Measurements from ENCODE around the gene SSBP2. TPM values are rescaled to one million over a fixed set of nuclear protein-coding genes. Genes with fewer than 3 reads are reported as not detected.
A peak's percentile ranks its signal among the peaks of the same experiment; 100 is the strongest.

SSBP2 gene
- total RNA-seq, 1 experiment from 2014 or later, result 5.2 TPM

- TF ChIP-seq SIN3A (IDR thresholded peaks at IDR 0.05; ENCODE audit: low read depth), result no peak
- TF ChIP-seq TCF7L2 (IDR thresholded peaks at IDR 0.05; ENCODE audit: borderline replicate concordance, extremely low read depth, insufficient read depth, insufficient read length), result no peak
- TF ChIP-seq ATF3 (IDR thresholded peaks at IDR 0.05), result no peak
- TF ChIP-seq EZH2 (IDR thresholded peaks at IDR 0.05), result no peak
- TF ChIP-seq CBX3 (IDR thresholded peaks at IDR 0.05; ENCODE audit: low read depth), result no peak
- no peak for TF ChIP-seq ZNF274 (IDR thresholded peaks at IDR 0.05; ENCODE audit: low read depth, low read length)
- TF ChIP-seq ZFX (IDR thresholded peaks at IDR 0.05), result no peak
- TF ChIP-seq JUND (IDR thresholded peaks at IDR 0.05), result no peak
- no peak for TF ChIP-seq CTCF (IDR thresholded peaks at IDR 0.05 in 2 of 3, conservative IDR thresholded peaks at IDR 0.05 in 1 of 3; ENCODE audit: borderline replicate concordance in 1 of 3, insufficient read depth in 1 of 3, low read depth in 2 of 3, low read length in 2 of 3)
- TF ChIP-seq REST (IDR thresholded peaks at IDR 0.05; ENCODE audit: low read depth), result no peak
- no peak for TF ChIP-seq FOSL1 (IDR thresholded peaks at IDR 0.05; ENCODE audit: low read depth)
- TF ChIP-seq EZH2phosphoT487 (IDR thresholded peaks at IDR 0.05; ENCODE audit: borderline replicate concordance), result no peak
- no peak for TF ChIP-seq POLR2AphosphoS5 (IDR thresholded peaks at IDR 0.05; ENCODE audit: low read depth, low read length)
- TF ChIP-seq ELF1 (IDR thresholded peaks at IDR 0.05; ENCODE audit: borderline replicate concordance, low read depth), result no peak
- TF ChIP-seq RAD21 (IDR thresholded peaks at IDR 0.05; ENCODE audit: low read depth), result no peak
- no peak for TF ChIP-seq SRF (IDR thresholded peaks at IDR 0.05; ENCODE audit: low read depth)
- ATAC-seq (peak; percentile 38; the same call in 1 of the 2 replicates), DNase-seq (ENCODE audit: low read depth, low spot score) (peak; percentile 40)
- no peaks in the 10 kb centered on the region for H3K9me3 ChIP-seq (ENCODE audit: control insufficient read depth in 1 of 2, insufficient read depth in 1 of 2, low read depth in 1 of 2, low read length in 2 of 2)
- ChIA-PET CTCF (no interaction called here), POLR2A (no interaction called here), RAD21 (ENCODE audit: low non-redundant PET in 1 of 2, low total read pairs in 2 of 2, uncharacterized antibody in 2 of 2, unreplicated experiment in 2 of 2) (no interaction called here)
- no peaks in the 10 kb centered on the region for H3K27me3 ChIP-seq (ENCODE audit: insufficient read depth, low read length)
- BruUV-seq (replicated peaks), result no TSS peak
- no peaks in the 10 kb centered on the region for H3K79me2 ChIP-seq (ENCODE audit: insufficient read depth, low read length)
- peaks cover 0 to 4% of the 10 kb centered on the region in 2 experiments; a peak in 1 of 4 replicates for H3K4me1 ChIP-seq (ENCODE audit: control insufficient read depth in 1 of 2, insufficient read depth in 2 of 2, low read length in 2 of 2)
- H3K4me2 ChIP-seq (ENCODE audit: low read length), result peak overlapping the region; percentile 43
- H3K9me2 ChIP-seq (ENCODE audit: insufficient read depth), result no peaks in the 10 kb centered on the region
- intact Hi-C loops (cut with micrococcal nuclease), result no loop called here
- no peak overlapping the region for H3K4me3 ChIP-seq (replicated peaks in 1 of 2; ENCODE audit: low read depth in 1 of 2, low read length in 2 of 2)
- H3K36me3 ChIP-seq (ENCODE audit: control insufficient read depth in 1 of 2, insufficient read depth in 2 of 2, low read length in 2 of 2), result no peaks in the 10 kb centered on the region
- H3K9ac ChIP-seq (ENCODE audit: low read length), result no peak overlapping the region
- H2AFZ ChIP-seq (ENCODE audit: low read depth, low read length, poor library complexity, severe bottlenecking), result peak overlapping the region; percentile 74
- H3K27ac ChIP-seq (ENCODE audit: low read depth, low read length), result no peak overlapping the region
- no peaks in the 10 kb centered on the region for H4K20me1 ChIP-seq (ENCODE audit: insufficient read depth)
Observed at GRCh38 chr5:81552852-81553566, 197.9 kb downstream of the SSBP2 start.

Measured in HCT116 (cell line).